Measurements from ENCODE around the gene ROR1. TPM values are rescaled to one million over a fixed set of nuclear protein-coding genes. Genes with fewer than 3 reads are reported as not detected.

The ROR1 gene
- total RNA-seq, 1 experiment from 2014 or later, result 10.5 TPM

- DNase-seq (ENCODE audit: low read depth), result no peak
These were observed 83.1 kb downstream of the ROR1 start for GRCh38 chr1:63856924-63857323.

- no peak for DNase-seq (ENCODE audit: low read depth)
These were observed 83.7 kb downstream of the ROR1 start for GRCh38 chr1:63857478-63857877.

GRCh38 chr1:63858153-63858552 is 84.3 kb downstream of the ROR1 start:
- DNase-seq (ENCODE audit: low read depth), result no peak

GRCh38 chr1:63859480-63860275 is 85.9 kb downstream of the ROR1 start:
- DNase-seq (ENCODE audit: low read depth), result no peak

GRCh38 chr1:63861052-63861691 is 87.4 kb downstream of the ROR1 start:
- no peak for DNase-seq (ENCODE audit: low read depth)

GRCh38 chr1:63863145-63863544 is 89.3 kb downstream of the ROR1 start:
- DNase-seq (ENCODE audit: low read depth), result no peak

GRCh38 chr1:63864224-63864641 is 90.4 kb downstream of the ROR1 start:
- no peak for DNase-seq (ENCODE audit: low read depth)

GRCh38 chr1:63865561-63865960 is 91.7 kb downstream of the ROR1 start:
- no peak for DNase-seq (ENCODE audit: low read depth)

- DNase-seq (ENCODE audit: low read depth), result no peak
These were observed 92.3 kb downstream of the ROR1 start for GRCh38 chr1:63866084-63866483.

GRCh38 chr1:63867429-63868176 is 93.8 kb downstream of the ROR1 start:
- no peak for DNase-seq (ENCODE audit: low read depth)

- peak; percentile 47 for DNase-seq (ENCODE audit: low read depth)
These were observed 94.5 kb downstream of the ROR1 start for GRCh38 chr1:63868268-63868781.

- DNase-seq (ENCODE audit: low read depth), result no peak
These were observed 96.3 kb downstream of the ROR1 start for GRCh38 chr1:63870152-63870551.

- no peak for DNase-seq (ENCODE audit: low read depth)
These were observed 97.6 kb downstream of the ROR1 start for GRCh38 chr1:63871463-63871862.

- peak; percentile 66 for DNase-seq (ENCODE audit: low read depth)
These were observed 99.9 kb downstream of the ROR1 start for GRCh38 chr1:63873751-63874150.

- DNase-seq (ENCODE audit: low read depth), result peak; percentile 63
These were observed 100.6 kb downstream of the ROR1 start for GRCh38 chr1:63874278-63874880.

GRCh38 chr1:63875636-63876035 is 101.8 kb downstream of the ROR1 start:
- DNase-seq (ENCODE audit: low read depth), result no peak

GRCh38 chr1:63877021-63877767 is 103.4 kb downstream of the ROR1 start:
- DNase-seq (ENCODE audit: low read depth), result no peak

GRCh38 chr1:63877816-63878215 is 104.0 kb downstream of the ROR1 start:
- DNase-seq (ENCODE audit: low read depth), result peak; percentile 84

GRCh38 chr1:63878932-63879331 is 105.1 kb downstream of the ROR1 start:
- DNase-seq (ENCODE audit: low read depth), result peak; percentile 41

- DNase-seq (ENCODE audit: low read depth), result no peak
These were observed 107.2 kb downstream of the ROR1 start for GRCh38 chr1:63880958-63881576.
